Activated CD4-positive, alpha-beta memory T cell treated with anti-CD3 and anti-CD28 coated beads, Interleukin-2, amount 10 ng/mL, durations not matched to agents 7 days and 5 days (primary cell): Measurements from ENCODE around the gene ZFYVE21. TPM values are rescaled to one million over a fixed set of nuclear protein-coding genes. Genes with fewer than 3 reads are reported as not detected.
"Not testable (repeated sequence)": the region's sequence is repeated elsewhere in the genome, so short reads cannot be mapped to it uniquely, and the experiment has no call there.

Experiments used
- CTCF ChIA-PET: fragments of 350-600 bp; sonication (Branson Sonifier 250); formaldehyde crosslinking; loops from one replicate; lab custom pipeline; 2021; ENCODE audit warnings: antibody characterized with exemption, inconsistent platforms; lab: Charles Lee
- POLR2A ChIA-PET: fragments of 350-600 bp; sonication (Branson Sonifier 250); formaldehyde crosslinking; loops from one replicate; lab custom pipeline; 2021; ENCODE audit warnings: antibody characterized with exemption; lab: Charles Lee
- DNase-seq: peaks from one replicate; pipeline ENCODE4 v3.0.0-alpha.2; 2020
- H3K27ac Mint-ChIP-seq: one replicate; pipeline ENCODE4 v1.8.0; 2021; ENCODE audit warnings: mild to moderate bottlenecking, mixed read lengths
- H3K27me3 Mint-ChIP-seq: one replicate; pipeline ENCODE4 v1.8.0; 2021; ENCODE audit warnings: mixed read lengths
- H3K36me3 Mint-ChIP-seq: one replicate; pipeline ENCODE4 v1.8.0; 2021; ENCODE audit warnings: low read depth, mixed read lengths
- H3K4me1 Mint-ChIP-seq: one replicate; pipeline ENCODE4 v1.8.0; 2021; ENCODE audit warnings: mixed read lengths
- H3K4me3 Mint-ChIP-seq: one replicate; pipeline ENCODE4 v1.8.0; 2021; ENCODE audit warnings: mild to moderate bottlenecking, mixed read lengths
- H3K9me3 Mint-ChIP-seq: one replicate; pipeline ENCODE4 v1.8.0; 2021; ENCODE audit warnings: mixed read lengths
- total RNA-seq, 2 experiments: library from RNA; stranded (reverse); gene quantifications; one replicate each; pipeline ENCODE4 v1.2.3, GENCODE V29; 2021

The ZFYVE21 gene
- total RNA-seq, 2 experiments from 2014 or later: 17.4 to 17.8 TPM

GRCh38 chr14:103684871-103685270, 30.7 kb upstream of the ZFYVE21 start:
- ChIA-PET CTCF (no interaction called here), POLR2A (interaction anchor here (0.5 kb wide), 1 partner anchor 17 kb away, joined by 3 read pairs; no protein-coding TSS in a partner anchor)
- no peaks in the 10 kb centered on the region for H3K9me3 Mint-ChIP-seq
- H3K27me3 Mint-ChIP-seq: no peaks in the 10 kb centered on the region
- DNase-seq: no peak
- H3K4me3 Mint-ChIP-seq: no peak overlapping the region
- H3K4me1 Mint-ChIP-seq: no peaks in the 10 kb centered on the region
- H3K27ac Mint-ChIP-seq: no peak overlapping the region
- peaks cover 68% of the 10 kb centered on the region for H3K36me3 Mint-ChIP-seq

- no peak overlapping the region for H3K4me3 Mint-ChIP-seq
- CTCF ChIA-PET: no interaction called here
- no peak for DNase-seq
- no peaks in the 10 kb centered on the region for H3K27me3 Mint-ChIP-seq
- no peaks in the 10 kb centered on the region for H3K4me1 Mint-ChIP-seq
- H3K9me3 Mint-ChIP-seq: no peaks in the 10 kb centered on the region
- POLR2A ChIA-PET: interaction anchor here (0.5 kb wide), 1 partner anchor 17 kb away, joined by 3 read pairs; no protein-coding TSS in a partner anchor
- H3K27ac Mint-ChIP-seq: no peak overlapping the region
- H3K36me3 Mint-ChIP-seq: peaks cover 67% of the 10 kb centered on the region
These were observed 30.1 kb upstream of the ZFYVE21 start for GRCh38 chr14:103685276-103686211.

- H3K4me1 Mint-ChIP-seq: no peaks in the 10 kb centered on the region
- peaks cover 58% of the 10 kb centered on the region for H3K36me3 Mint-ChIP-seq
- no peak overlapping the region for H3K27ac Mint-ChIP-seq
- no peaks in the 10 kb centered on the region for H3K9me3 Mint-ChIP-seq
- no peak overlapping the region for H3K4me3 Mint-ChIP-seq
- DNase-seq: no peak
- CTCF ChIA-PET: no interaction called here
- POLR2A ChIA-PET: interaction anchor here (0.7 to 0.9 kb wide), 2 partner anchors 12 to 53 kb away, joined by 3 read pairs; no protein-coding TSS in a partner anchor
- no peaks in the 10 kb centered on the region for H3K27me3 Mint-ChIP-seq
These were observed 28.7 kb upstream of the ZFYVE21 start for GRCh38 chr14:103686831-103687485.

- Mint-ChIP-seq H3K27ac (no peak overlapping the region), H3K36me3 (peaks cover 57% of the 10 kb centered on the region), H3K9me3 (no peaks in the 10 kb centered on the region), H3K4me3 (no peak overlapping the region), H3K27me3 (no peaks in the 10 kb centered on the region), H3K4me1 (no peaks in the 10 kb centered on the region)
- POLR2A ChIA-PET: interaction anchor here (0.7 to 0.9 kb wide), 2 partner anchors 11 to 52 kb away, joined by 3 read pairs; no protein-coding TSS in a partner anchor
- no peak for DNase-seq
- CTCF ChIA-PET: no interaction called here
These were observed 27.9 kb upstream of the ZFYVE21 start for GRCh38 chr14:103687712-103688111.

- ChIA-PET CTCF (interaction anchor here (1.5 kb wide), 1 partner anchor 120 kb away, joined by 3 read pairs; no protein-coding TSS in a partner anchor), POLR2A (no interaction called here)
These were observed 27.2 kb upstream of the ZFYVE21 start for GRCh38 chr14:103688441-103688840.

GRCh38 chr14:103688906-103689902, 26.4 kb upstream of the ZFYVE21 start:
- Mint-ChIP-seq H3K27ac (no peak overlapping the region), H3K4me3 (no peak overlapping the region), H3K9me3 (no peaks in the 10 kb centered on the region), H3K4me1 (no peaks in the 10 kb centered on the region), H3K36me3 (peaks cover 54% of the 10 kb centered on the region), H3K27me3 (no peaks in the 10 kb centered on the region)
- DNase-seq: no peak
- ChIA-PET POLR2A (no interaction called here), CTCF (interaction anchor here (1.5 kb wide), 1 partner anchor 120 kb away, joined by 3 read pairs; no protein-coding TSS in a partner anchor)

More at GRCh38 chr14:103688441-103688840, 27.2 kb upstream of the ZFYVE21 start:
- H3K36me3 Mint-ChIP-seq: peaks cover 52% of the 10 kb centered on the region
- H3K9me3 Mint-ChIP-seq: no peaks in the 10 kb centered on the region
- H3K27ac Mint-ChIP-seq: no peak overlapping the region
- no peaks in the 10 kb centered on the region for H3K4me1 Mint-ChIP-seq
- no peak for DNase-seq
- H3K27me3 Mint-ChIP-seq: no peaks in the 10 kb centered on the region
- no peak overlapping the region for H3K4me3 Mint-ChIP-seq

- no peak for DNase-seq
- ChIA-PET CTCF (no interaction called here), POLR2A (no interaction called here)
- Mint-ChIP-seq H3K27ac (peak overlapping the region; percentile 31), H3K36me3 (peaks cover 50% of the 10 kb centered on the region), H3K27me3 (no peaks in the 10 kb centered on the region), H3K4me1 (no peaks in the 10 kb centered on the region), H3K9me3 (no peaks in the 10 kb centered on the region), H3K4me3 (no peak overlapping the region)
These were observed 25.3 kb upstream of the ZFYVE21 start for GRCh38 chr14:103690332-103690731.

- H3K27ac Mint-ChIP-seq, DNase-seq, POLR2A ChIA-PET, H3K27me3 Mint-ChIP-seq, H3K4me3 Mint-ChIP-seq, H3K9me3 Mint-ChIP-seq, H3K4me1 Mint-ChIP-seq: not testable (repeated sequence)
- CTCF ChIA-PET: interaction anchor here (0.8 kb wide), 1 partner anchor 42 kb away, joined by 3 read pairs; no protein-coding TSS in a partner anchor
- peaks cover 47% of the 10 kb centered on the region for H3K36me3 Mint-ChIP-seq
These were observed 24.0 kb upstream of the ZFYVE21 start for GRCh38 chr14:103691655-103692054.

- H3K9me3 Mint-ChIP-seq: no peaks in the 10 kb centered on the region
- no peaks in the 10 kb centered on the region for H3K27me3 Mint-ChIP-seq
- no peak overlapping the region for H3K4me3 Mint-ChIP-seq
- DNase-seq: no peak
- peaks cover 42% of the 10 kb centered on the region for H3K36me3 Mint-ChIP-seq
- ChIA-PET CTCF (no interaction called here), POLR2A (no interaction called here)
- peaks cover 4% of the 10 kb centered on the region for H3K4me1 Mint-ChIP-seq
- no peak overlapping the region for H3K27ac Mint-ChIP-seq
These were observed 23.5 kb upstream of the ZFYVE21 start for GRCh38 chr14:103692159-103692558.

GRCh38 chr14:103692871-103693270, 22.7 kb upstream of the ZFYVE21 start:
- no peak overlapping the region for H3K27ac Mint-ChIP-seq
- H3K4me3 Mint-ChIP-seq: no peak overlapping the region
- DNase-seq: no peak
- peaks cover 44% of the 10 kb centered on the region for H3K36me3 Mint-ChIP-seq
- ChIA-PET POLR2A (no interaction called here), CTCF (no interaction called here)
- no peaks in the 10 kb centered on the region for H3K9me3 Mint-ChIP-seq
- H3K4me1 Mint-ChIP-seq: peaks cover 6% of the 10 kb centered on the region
- no peaks in the 10 kb centered on the region for H3K27me3 Mint-ChIP-seq

- Mint-ChIP-seq H3K36me3 (peaks cover 40% of the 10 kb centered on the region), H3K4me1 (peaks cover 6% of the 10 kb centered on the region), H3K9me3 (no peaks in the 10 kb centered on the region), H3K27me3 (no peaks in the 10 kb centered on the region), H3K27ac (no peak overlapping the region), H3K4me3 (no peak overlapping the region)
- POLR2A ChIA-PET: no interaction called here
- CTCF ChIA-PET: no interaction called here
- DNase-seq: no peak
These were observed 22.1 kb upstream of the ZFYVE21 start for GRCh38 chr14:103693515-103693914.

- no peak for DNase-seq
- Mint-ChIP-seq H3K27me3 (no peaks in the 10 kb centered on the region), H3K36me3 (peaks cover 30% of the 10 kb centered on the region), H3K9me3 (no peaks in the 10 kb centered on the region), H3K4me3 (no peak overlapping the region), H3K27ac (no peak overlapping the region), H3K4me1 (peaks cover 6% of the 10 kb centered on the region)
- CTCF ChIA-PET: interaction anchor here (0.6 to 0.7 kb wide), 2 partner anchors 23 to 113 kb away, joined by 4 to 5 read pairs; no protein-coding TSS in a partner anchor
- POLR2A ChIA-PET: interaction anchor here (0.6 to 1.4 kb wide), 2 partner anchors 17 to 80 kb away, joined by 3 to 4 read pairs; no protein-coding TSS in a partner anchor
These were observed 21.0 kb upstream of the ZFYVE21 start for GRCh38 chr14:103694572-103695026.
